Mesenchymal stem cell (in vitro differentiated cells and primary cell): ENCODE measurements around the gene CNOT2.

ENCODE experiments used
- DNase-seq: peaks from one replicate; pipeline ENCODE4 v3.0.0-alpha.2; 2013
- H2AFZ ChIP-seq: one replicate; pipeline ENCODE4 v1.6.1; 2013; ENCODE audit warnings: low read depth, mild to moderate bottlenecking, control low read depth, inconsistent platforms, low read length, moderate library complexity
- H2AK5ac ChIP-seq: 2 replicates; pipeline ENCODE4 v1.6.1; 2013; ENCODE audit warnings: low read length, moderate library complexity, mild to moderate bottlenecking, inconsistent platforms; ENCODE audit not compliant: severe bottlenecking
- H2BK120ac ChIP-seq: one replicate; pipeline ENCODE4 v1.6.1; 2013; ENCODE audit warnings: low read depth, mild to moderate bottlenecking, inconsistent platforms, low read length, moderate library complexity
- H2BK12ac ChIP-seq, 2 experiments: one replicate each; pipeline ENCODE4 v1.6.1; 2013; ENCODE audit warnings: inconsistent platforms in 2 of 2, low read length in 2 of 2, mild to moderate bottlenecking in 2 of 2, moderate library complexity in 2 of 2, control low read depth in 1 of 2
- H2BK15ac ChIP-seq: one replicate; pipeline ENCODE4 v1.6.1; 2013; ENCODE audit warnings: mild to moderate bottlenecking, low read depth, inconsistent platforms; ENCODE audit not compliant: poor library complexity, severe bottlenecking
- H2BK5ac ChIP-seq: 2 replicates; pipeline ENCODE4 v1.6.1; 2013; ENCODE audit warnings: low read depth, mild to moderate bottlenecking, low read length, control low read depth, inconsistent platforms; ENCODE audit not compliant: poor library complexity, severe bottlenecking
- H3K14ac ChIP-seq, 2 experiments: one replicate each; pipeline ENCODE4 v1.6.1; 2013; ENCODE audit warnings: inconsistent platforms in 2 of 2, low read length in 2 of 2, control low read depth in 1 of 2, mild to moderate bottlenecking in 1 of 2, moderate library complexity in 1 of 2
- H3K18ac ChIP-seq, 2 experiments: one replicate each; pipeline ENCODE4 v1.6.1; 2013; ENCODE audit warnings: inconsistent platforms in 2 of 2, low read length in 2 of 2, control low read depth in 1 of 2, low read depth in 1 of 2, mild to moderate bottlenecking in 1 of 2
- H3K23ac ChIP-seq, 2 experiments: one replicate each; pipeline ENCODE4 v1.6.1; 2013; ENCODE audit warnings: inconsistent platforms in 2 of 2, low read length in 2 of 2, mild to moderate bottlenecking in 2 of 2, moderate library complexity in 2 of 2, control low read depth in 1 of 2
- H3K27ac ChIP-seq: 2 replicates; pipeline ENCODE4 v1.5.1; 2013; ENCODE audit warnings: mild to moderate bottlenecking, moderate library complexity, low read length, control low read depth, inconsistent platforms; ENCODE audit not compliant: poor library complexity, severe bottlenecking
- H3K27me3 ChIP-seq, 2 experiments: 2 replicates each; pipeline versions ENCODE4 v1.6.1 to v1.7.0; 2013; ENCODE audit warnings: low read length in 2 of 2, mild to moderate bottlenecking in 2 of 2, moderate library complexity in 2 of 2, control low read depth in 1 of 2, inconsistent platforms in 1 of 2; ENCODE audit not compliant: control insufficient read depth in 1 of 2, insufficient read depth in 1 of 2
- H3K36me3 ChIP-seq, 2 experiments: 2 replicates each; pipeline versions ENCODE4 v1.6.1 to v1.7.0; 2013; ENCODE audit warnings: low read length in 2 of 2, control low read depth in 1 of 2, inconsistent platforms in 1 of 2, low read depth in 1 of 2, mild to moderate bottlenecking in 1 of 2; ENCODE audit not compliant: insufficient read depth in 2 of 2, control insufficient read depth in 1 of 2
- H3K4ac ChIP-seq, 2 experiments: one replicate each; pipeline ENCODE4 v1.6.1; 2013; ENCODE audit warnings: inconsistent platforms in 2 of 2, low read length in 2 of 2, mild to moderate bottlenecking in 2 of 2, moderate library complexity in 2 of 2, control low read depth in 1 of 2, low read depth in 1 of 2
- H3K4me1 ChIP-seq: 2 replicates; pipeline ENCODE4 v1.6.1; 2013; ENCODE audit warnings: low read depth, low read length, control low read depth; ENCODE audit not compliant: control insufficient read depth, insufficient read depth
- H3K4me2 ChIP-seq: 2 replicates; pipeline ENCODE4 v1.6.1; 2013; ENCODE audit warnings: low read length, mild to moderate bottlenecking, inconsistent platforms; ENCODE audit not compliant: poor library complexity, severe bottlenecking
- H3K4me3 ChIP-seq, 2 experiments: 2 replicates each; pipeline versions ENCODE4 v1.5.1 to v1.7.0; 2013; ENCODE audit warnings: low read length in 2 of 2, mild to moderate bottlenecking in 2 of 2, control low read depth in 1 of 2, low read depth in 1 of 2; ENCODE audit not compliant: insufficient read depth in 1 of 2
- H3K79me1 ChIP-seq: replicated peaks from 2 replicates; pipeline ENCODE4 v1.6.1; 2013; ENCODE audit warnings: mild to moderate bottlenecking, control low read depth, low read length, inconsistent platforms; ENCODE audit not compliant: poor library complexity, severe bottlenecking
- H3K9ac ChIP-seq: 2 replicates; pipeline ENCODE4 v1.7.0; 2013; ENCODE audit warnings: mild to moderate bottlenecking, low read length, moderate library complexity
- H3K9me3 ChIP-seq: 2 replicates; pipeline ENCODE4 v1.7.0; 2013; ENCODE audit warnings: mild to moderate bottlenecking, low read length; ENCODE audit not compliant: control insufficient read depth
- H4K8ac ChIP-seq: one replicate; pipeline ENCODE4 v1.6.1; 2013; ENCODE audit warnings: inconsistent platforms, mild to moderate bottlenecking, low read length, moderate library complexity
- H4K91ac ChIP-seq: one replicate; pipeline ENCODE4 v1.6.1; 2013; ENCODE audit warnings: mild to moderate bottlenecking, low read length, inconsistent platforms
- WGBS: methylation state at CpG from one replicate; pipeline ENCODE4 v1.1.7; 2013; ENCODE audit warnings: mixed read lengths; 5-methylcytosine and 5-hydroxymethylcytosine counted together

CNOT2 gene

DNA sequence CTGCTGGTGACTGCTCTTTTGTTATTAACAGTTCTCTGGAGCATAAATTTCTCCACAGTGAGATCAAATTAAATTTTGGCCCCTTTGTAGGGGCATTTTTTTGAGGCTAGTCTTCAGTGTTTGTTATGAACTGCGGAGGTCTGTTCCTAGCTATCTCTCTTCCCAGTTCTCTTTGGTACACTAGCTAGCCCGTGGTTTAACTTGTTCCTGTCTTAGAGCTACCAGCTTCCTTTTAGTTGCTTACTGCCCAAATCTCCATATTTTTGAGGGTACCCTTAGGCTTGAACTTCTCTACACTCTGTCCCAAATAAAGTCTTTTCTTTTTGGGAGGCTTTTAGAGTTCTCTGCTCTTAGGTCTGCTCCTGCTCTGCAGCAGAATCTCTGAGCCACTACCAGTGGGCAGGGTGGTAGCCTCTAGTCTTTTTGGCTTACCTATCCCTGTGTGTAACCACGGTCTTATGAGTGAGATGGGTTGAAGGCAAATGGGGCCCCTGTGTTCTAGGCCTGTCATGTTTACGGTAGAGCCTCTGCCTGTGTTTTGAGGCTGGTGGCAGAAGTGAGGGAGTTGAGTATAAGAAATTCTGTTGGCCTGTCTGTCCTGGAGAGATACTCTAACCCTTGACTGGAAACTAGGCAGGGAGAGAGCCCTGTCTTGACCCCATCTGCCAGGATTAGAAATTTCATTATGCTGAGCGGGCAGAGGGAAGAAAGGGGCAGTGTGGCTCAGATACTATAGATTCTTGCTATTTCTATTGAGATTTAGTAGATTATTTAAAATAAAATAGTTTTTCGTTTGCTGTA lies 21.0 kb downstream of the CNOT2 start:
- Histone ChIP-seq H3K4me1 (peaks cover 3% of the 10 kb centered on the region), H3K36me3 (no peaks in the 10 kb centered on the region), H3K79me1 (no peaks in the 10 kb centered on the region), H2AFZ (no peak overlapping the region), H3K23ac (peak overlapping the region in 1 of 2 experiments; percentile 59), H3K27me3 (no peaks in the 10 kb centered on the region), H3K4ac (no peak overlapping the region), H2BK12ac (no peak overlapping the region), H3K27ac (no peak overlapping the region), H4K8ac (no peak overlapping the region), H3K9ac (no peak overlapping the region), H4K91ac (no peak overlapping the region), H3K14ac (no peak overlapping the region), H3K18ac (peak overlapping the region in 1 of 2 experiments; percentile 21), H2AK5ac (no peak overlapping the region), H3K9me3 (no peaks in the 10 kb centered on the region), H2BK120ac (no peak overlapping the region), H2BK15ac (no peak overlapping the region), H2BK5ac (no peak overlapping the region), H3K4me2 (no peak overlapping the region), H3K4me3 (no peak overlapping the region)
- DNase-seq = no peak
- WGBS = 96% methylated on average over 5 of the region's 6 CpGs

DNA sequence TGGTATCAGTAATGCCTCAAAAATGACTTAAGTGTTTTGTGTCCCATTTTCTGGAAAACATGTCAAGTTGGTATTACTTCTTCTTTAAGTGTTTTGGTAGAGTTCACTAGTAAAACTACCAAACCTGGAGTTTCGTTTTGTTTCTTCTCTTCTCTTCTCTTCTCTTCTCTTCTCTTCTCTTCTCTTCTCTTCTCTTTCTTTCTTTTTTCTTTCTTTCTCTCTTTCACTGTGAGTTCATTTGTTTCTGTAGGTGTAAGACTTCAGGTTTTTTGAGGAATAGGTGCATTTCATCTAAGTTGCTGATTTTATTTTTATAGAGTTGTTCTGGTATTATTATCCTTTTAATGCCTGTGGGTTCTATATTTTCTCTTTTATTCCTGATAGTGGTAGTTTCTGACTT lies 21.9 kb downstream of the CNOT2 start:
- no CpG with 5 or more reads among the region's 1 CpG for WGBS
- Histone ChIP-seq H3K4me3 (no peak overlapping the region), H3K14ac (no peak overlapping the region)

DNA sequence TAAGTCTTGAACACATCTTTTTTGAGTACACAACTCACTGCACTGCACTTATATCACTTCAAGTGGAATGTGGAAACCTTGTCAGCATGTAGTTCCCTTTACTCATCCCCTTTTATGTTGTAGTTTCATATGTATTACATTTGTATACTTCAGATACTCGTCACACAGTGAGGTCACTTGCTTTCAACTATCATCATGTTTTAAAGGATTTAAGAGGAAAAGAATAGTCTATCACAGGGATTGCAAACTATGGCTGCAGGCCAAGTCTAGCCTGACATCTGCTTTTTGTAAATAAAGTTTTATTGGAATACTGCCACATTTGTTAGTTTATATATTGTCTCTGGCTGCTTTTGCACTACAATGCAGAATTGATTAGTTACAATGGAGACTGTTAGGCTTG lies 24.3 kb downstream of the CNOT2 start:
- H2BK120ac ChIP-seq = no peak overlapping the region
- no peaks in the 10 kb centered on the region for H3K27me3 ChIP-seq
- no peak overlapping the region for H3K14ac ChIP-seq
- H3K9ac ChIP-seq = no peak overlapping the region
- H2BK12ac ChIP-seq = no peak overlapping the region
- no peaks in the 10 kb centered on the region for H3K9me3 ChIP-seq
- H2BK15ac ChIP-seq = no peak overlapping the region
- no peak overlapping the region for H4K91ac ChIP-seq
- no peak overlapping the region for H2AFZ ChIP-seq
- no CpG with 5 or more reads among the region's 1 CpG for WGBS
- H3K23ac ChIP-seq = no peak overlapping the region
- H4K8ac ChIP-seq = no peak overlapping the region
- H3K4me2 ChIP-seq = no peak overlapping the region
- H3K18ac ChIP-seq = no peak overlapping the region
- peaks cover 0 to 5% of the 10 kb centered on the region in 2 experiments for H3K36me3 ChIP-seq
- peaks cover 7% of the 10 kb centered on the region for H3K4me1 ChIP-seq
- no peak overlapping the region for H2BK5ac ChIP-seq
- no peak overlapping the region for H3K27ac ChIP-seq
- H2AK5ac ChIP-seq = no peak overlapping the region
- H3K79me1 ChIP-seq = no peaks in the 10 kb centered on the region
- H3K4me3 ChIP-seq = no peak overlapping the region
- H3K4ac ChIP-seq = no peak overlapping the region
- peak; percentile 65 for DNase-seq

More for the DNA sequence above, 21.9 kb downstream of the CNOT2 start:
- no peak overlapping the region for H2BK120ac ChIP-seq
- no peaks in the 10 kb centered on the region for H3K36me3 ChIP-seq
- H2AFZ ChIP-seq = no peak overlapping the region
- H3K9me3 ChIP-seq = no peaks in the 10 kb centered on the region
- DNase-seq = no peak
- H3K27me3 ChIP-seq = no peaks in the 10 kb centered on the region
- no peak overlapping the region for H3K9ac ChIP-seq
- H3K79me1 ChIP-seq = no peaks in the 10 kb centered on the region
- H3K27ac ChIP-seq = no peak overlapping the region
- peaks cover 3% of the 10 kb centered on the region for H3K4me1 ChIP-seq
- H3K4ac ChIP-seq = no peak overlapping the region
- no peak overlapping the region for H2BK15ac ChIP-seq
- H2AK5ac ChIP-seq = no peak overlapping the region
- H2BK12ac ChIP-seq = no peak overlapping the region
- no peak overlapping the region for H4K8ac ChIP-seq
- no peak overlapping the region for H2BK5ac ChIP-seq
- H3K23ac ChIP-seq = no peak overlapping the region
- no peak overlapping the region for H3K18ac ChIP-seq
- no peak overlapping the region for H4K91ac ChIP-seq
- H3K4me2 ChIP-seq = no peak overlapping the region

DNA sequence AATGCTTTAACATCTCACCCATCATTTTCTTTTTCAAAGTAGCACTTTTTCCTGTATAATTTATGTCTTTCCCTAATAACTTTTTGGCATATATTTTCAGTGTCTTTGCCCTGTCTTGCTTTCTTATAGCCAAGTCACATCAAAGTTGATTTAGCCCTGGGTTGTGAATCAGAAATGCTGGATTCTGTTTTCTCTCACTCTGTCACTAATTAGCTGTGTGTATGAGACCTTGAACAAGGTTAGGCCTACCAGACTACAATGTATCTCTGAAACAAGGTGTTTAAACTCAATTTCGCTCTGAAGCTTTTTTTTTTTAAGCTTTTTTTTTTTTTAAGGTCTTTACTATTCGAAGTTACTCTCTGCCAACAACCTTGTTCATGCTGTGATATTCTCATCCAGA lies 25.7 kb downstream of the CNOT2 start:
- Histone ChIP-seq H3K14ac (no peak overlapping the region), H2AFZ (no peak overlapping the region), H3K27me3 (no peaks in the 10 kb centered on the region), H2AK5ac (no peak overlapping the region), H3K18ac (no peak overlapping the region), H3K9me3 (no peaks in the 10 kb centered on the region), H2BK15ac (no peak overlapping the region), H4K91ac (no peak overlapping the region), H3K36me3 (peaks cover 0 to 10% of the 10 kb centered on the region in 2 experiments), H2BK12ac (no peak overlapping the region), H3K27ac (no peak overlapping the region), H2BK120ac (no peak overlapping the region), H3K23ac (no peak overlapping the region), H3K4me2 (no peak overlapping the region), H4K8ac (no peak overlapping the region), H2BK5ac (no peak overlapping the region), H3K9ac (no peak overlapping the region), H3K4ac (no peak overlapping the region), H3K4me3 (no peak overlapping the region), H3K4me1 (peaks cover 7% of the 10 kb centered on the region), H3K79me1 (no peaks in the 10 kb centered on the region)
- 100% methylated on average over 1 of the region's 2 CpGs for WGBS
- DNase-seq = no peak
